Mesenteric fat pad (tissue), 1 donor: ENCODE results near the gene C22orf39. TPM values are rescaled to one million over a fixed set of nuclear protein-coding genes. Genes with fewer than 3 reads are reported as not detected.
"Not testable (repeated sequence)": the region's sequence is repeated elsewhere in the genome, so short reads cannot be mapped to it uniquely, and the experiment has no call there.

ENCODE experiments used
- DNase-seq: peaks from one replicate; pipeline ENCODE4 v3.0.0-alpha.2; 2020; ENCODE audit warnings: low spot score
- total RNA-seq: library from RNA; stranded (reverse); fragmentation: NEBNext Ultra II Directional; extraction: Animal tissue kit (Norgen Biotek cat#: 25700); gene quantifications from one replicate; pipeline ENCODE4 v1.2.1, GENCODE V29; 2021
- donor health status: DM: yes; HTN: yes; CAD: no.

Gene C22orf39
- total RNA-seq, 1 donor from 2014 or later, result 26.3 TPM

DNA sequence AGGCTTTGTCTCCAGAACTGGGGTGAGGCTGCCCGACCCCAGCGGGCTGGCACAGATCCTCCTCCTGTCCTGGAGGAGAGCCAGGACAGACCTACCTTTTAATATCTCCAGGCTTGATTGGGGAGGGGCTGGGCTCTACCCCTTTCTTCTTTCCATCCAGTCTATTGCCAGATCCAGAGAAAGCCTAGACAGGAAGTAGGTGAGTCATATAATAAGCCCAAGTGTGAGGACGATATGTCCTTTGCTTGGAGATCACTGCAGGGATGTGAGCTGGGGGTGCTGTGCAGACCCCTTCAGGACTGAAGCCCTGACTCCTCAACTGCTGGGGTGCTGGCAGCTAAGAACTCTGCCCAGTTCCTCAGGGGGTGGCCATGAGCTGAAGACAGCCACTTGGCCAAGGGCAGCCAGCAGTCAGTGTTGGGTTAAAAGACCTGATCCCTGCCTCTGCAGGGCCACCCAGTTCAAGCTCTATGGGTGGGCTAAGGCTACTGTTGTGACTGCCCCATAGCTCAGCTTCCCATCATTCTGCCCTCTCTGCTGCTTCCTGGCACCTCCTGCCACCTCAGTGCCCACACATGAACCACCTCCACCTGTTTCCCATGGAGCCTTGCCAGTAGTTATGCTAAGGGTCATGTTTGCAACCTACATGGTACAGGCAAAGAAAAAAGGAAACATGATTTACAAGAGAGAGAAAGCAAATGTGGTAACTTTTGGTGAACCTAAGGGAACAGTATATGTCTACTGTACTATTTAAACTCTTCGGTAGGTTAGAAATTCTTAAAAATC is 8.3 kb upstream of the C22orf39 start:
- DNase-seq, result no peak

GRCh38 chr22:19455033-19455432 is 7.5 kb upstream of the C22orf39 start:
- DNase-seq, result no peak

DNA sequence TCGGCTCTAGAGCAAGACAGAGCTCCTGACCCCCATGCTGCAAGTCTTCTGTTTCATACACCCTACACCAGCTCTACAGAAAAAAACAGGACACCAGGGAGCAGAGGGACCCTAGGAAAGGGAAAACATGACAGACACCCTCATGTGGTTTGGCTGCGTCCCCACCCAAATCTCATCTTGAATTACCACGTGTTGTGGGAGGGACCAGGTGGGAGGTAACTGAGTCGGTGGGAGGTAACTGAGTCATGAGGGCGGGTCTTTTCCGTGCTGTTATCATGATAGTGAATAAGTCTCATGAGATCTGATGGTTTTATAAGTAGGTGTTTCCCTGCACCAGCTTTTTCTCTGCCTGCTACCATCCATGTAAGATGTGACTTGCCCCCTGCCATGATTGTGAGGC is 6.6 kb upstream of the C22orf39 start:
- DNase-seq, result no peak

- no peak for DNase-seq
Measured at GRCh38 chr22:19453718-19454117, 6.2 kb upstream of the C22orf39 start.

DNA sequence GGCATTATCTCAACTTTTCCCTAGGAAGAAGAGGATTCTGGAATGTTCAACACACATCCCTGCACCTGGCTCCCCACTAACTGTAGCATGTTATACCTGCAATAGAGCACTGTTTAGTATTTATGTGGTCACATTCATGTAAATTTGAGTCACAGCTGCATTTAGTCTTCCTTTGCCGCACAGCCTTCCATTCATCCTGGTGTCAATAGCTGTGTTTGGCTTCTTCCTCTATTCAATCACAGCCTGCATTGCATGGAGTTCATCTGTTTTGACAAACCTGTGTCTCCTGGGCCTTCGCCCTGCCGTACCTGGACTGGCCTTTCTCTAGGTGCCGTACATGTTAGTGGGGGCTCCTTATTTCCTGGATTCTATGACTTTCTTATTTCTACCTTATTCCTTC is 4.1 kb upstream of the C22orf39 start:
- no peak for DNase-seq

GRCh38 chr22:19450363-19451175 is 3.1 kb upstream of the C22orf39 start:
- no peak for DNase-seq

GRCh38 chr22:19449422-19449767 is 1.9 kb upstream of the C22orf39 start:
- no peak for DNase-seq

- no peak for DNase-seq
Measured at GRCh38 chr22:19448739-19449421, 1.4 kb upstream of the C22orf39 start.

GRCh38 chr22:19448076-19448607 is 631 bp upstream of the C22orf39 start:
- no peak for DNase-seq

DNA sequence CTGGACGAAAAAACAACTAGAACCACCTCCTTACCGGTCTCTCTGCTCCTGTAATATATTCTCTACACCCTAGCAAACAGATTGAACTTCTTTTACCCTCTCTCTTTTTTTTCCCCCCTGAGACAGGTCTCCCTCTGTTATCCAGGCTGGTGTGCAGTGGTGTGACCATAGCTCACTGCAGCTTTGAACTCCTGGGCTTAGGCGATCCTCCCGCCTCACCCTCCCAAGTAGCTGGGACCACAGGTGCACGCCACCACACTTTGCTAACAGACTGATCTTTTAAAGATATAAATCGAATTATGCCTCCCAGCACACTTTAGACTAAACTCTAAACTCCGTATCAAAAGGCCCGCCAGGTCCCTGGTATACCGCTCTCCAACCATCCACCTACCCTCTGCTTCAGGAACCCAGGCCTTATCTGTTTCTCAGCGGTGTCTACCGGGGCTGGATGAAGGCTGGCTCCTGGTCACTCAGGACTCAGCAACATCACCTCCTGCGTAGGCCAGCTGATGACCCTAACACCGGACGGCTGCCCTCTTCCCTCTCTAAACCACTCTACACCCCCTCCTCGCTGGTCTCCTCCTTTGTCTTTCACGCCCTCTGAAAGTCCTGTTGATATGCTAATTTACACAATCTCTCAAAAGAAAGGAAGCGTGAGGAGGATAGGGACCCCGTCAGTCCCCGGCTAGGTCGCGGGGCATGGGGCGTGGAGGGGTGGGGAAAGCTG is 745 bp downstream of the C22orf39 start:
- DNase-seq, result no peak

- DNase-seq, result not testable (repeated sequence)
Measured at GRCh38 chr22:19445279-19445982, 2.1 kb downstream of the C22orf39 start.

- no peak for DNase-seq
Measured at GRCh38 chr22:19443544-19444211, 3.8 kb downstream of the C22orf39 start.

- DNase-seq, result no peak
Measured at GRCh38 chr22:19442166-19442565, 5.3 kb downstream of the C22orf39 start.

GRCh38 chr22:19440411-19441195 is 6.9 kb downstream of the C22orf39 start:
- DNase-seq, result no peak

DNA sequence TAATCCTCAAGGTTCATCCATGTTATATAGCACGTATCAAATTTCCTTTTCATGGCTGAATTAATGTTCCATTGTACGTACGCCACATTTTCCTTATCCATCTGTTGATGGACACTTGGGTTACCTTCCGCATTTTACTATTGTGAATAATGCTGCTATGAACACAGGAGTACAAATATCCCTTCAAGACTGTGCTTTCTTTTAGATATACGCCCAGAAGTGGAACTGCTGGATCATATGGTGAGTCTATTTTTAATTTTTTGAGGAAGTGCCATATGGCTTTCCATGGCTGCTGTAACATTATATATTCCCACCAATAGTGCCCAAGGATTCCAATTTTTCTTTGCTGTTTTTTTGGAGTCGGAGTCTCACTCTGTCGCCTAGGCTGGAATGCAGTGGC is 9.2 kb downstream of the C22orf39 start:
- no peak for DNase-seq

- not testable (repeated sequence) for DNase-seq
Measured at GRCh38 chr22:19436444-19437161, 10.9 kb downstream of the C22orf39 start.

DNA sequence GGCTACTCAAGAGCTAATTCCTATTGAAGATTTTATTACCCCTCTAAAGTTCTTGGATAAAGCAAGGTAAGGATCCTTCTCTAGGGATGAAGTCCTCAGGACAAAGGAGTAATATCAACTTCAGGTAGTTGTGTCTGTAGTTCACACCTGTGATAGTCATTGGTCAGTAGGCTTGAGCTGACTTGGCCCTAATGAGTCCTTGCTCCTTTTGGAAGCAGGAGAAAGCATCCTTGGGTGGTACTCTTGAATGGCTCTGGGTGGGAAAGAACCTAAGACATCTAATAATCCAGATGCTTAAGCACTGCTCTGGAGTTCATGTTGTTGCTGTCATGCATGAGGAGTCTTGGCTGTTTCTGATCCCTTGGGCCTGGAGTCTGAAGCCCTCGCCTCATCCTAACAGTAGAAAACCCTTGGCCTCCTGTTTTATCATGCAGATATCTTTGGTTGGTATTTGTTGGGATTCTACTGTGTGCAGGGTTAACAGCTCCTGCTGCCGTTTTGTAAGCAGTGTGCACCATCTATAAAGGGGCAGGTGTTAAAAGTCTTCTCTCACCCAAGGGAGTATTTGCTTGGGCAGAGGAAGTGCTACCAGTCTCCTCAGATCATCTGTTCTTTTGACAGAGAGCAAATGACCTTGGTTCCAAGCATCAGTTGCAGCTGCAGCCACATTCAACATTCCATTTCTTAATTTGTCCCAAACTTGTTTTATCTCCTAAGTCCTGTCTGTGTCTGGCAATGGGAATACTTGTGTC is 12.5 kb downstream of the C22orf39 start:
- no peak for DNase-seq

- no peak for DNase-seq
Measured at GRCh38 chr22:19434401-19434800, 13.1 kb downstream of the C22orf39 start.
